HCT116 (cell line): ENCODE data around the gene PLA2G5. TPM values are rescaled to one million over a fixed set of nuclear protein-coding genes. Genes with fewer than 3 reads are reported as not detected.

ENCODE experiments used
- ATAC-seq: fragments of 200-7000 bp; cut with Tn5 transposase; 2 replicates; pipeline ENCODE4 v1.9.1; 2020; ENCODE audit warnings: mild to moderate bottlenecking, moderate library complexity
- BruUV-seq: library from RNA; stranded (reverse); fragments of 400-500 nt; replicated peaks from 2 replicates; lab custom pipeline; 2021; lab: Mats Ljungman, UMichigan
- CTCF ChIA-PET: fragments of 300-600 bp; sonication (Branson Sonifier 250); formaldehyde crosslinking; loops from one replicate; lab custom pipeline; 2021; ENCODE audit warnings: antibody characterized with exemption; lab: Charles Lee
- POLR2A ChIA-PET: fragments of 300-600, 350-600 bp; sonication (Branson Sonifier 250); formaldehyde crosslinking; loops from one replicate; lab custom pipeline; 2021; ENCODE audit warnings: antibody characterized with exemption; lab: Charles Lee
- RAD21 ChIA-PET, 2 experiments: fragments of 300-600 bp; sonication (Branson Sonifier 250); formaldehyde crosslinking; loops; one replicate each; lab custom pipeline; 2023; ENCODE audit warnings: low total read pairs in 2 of 2; ENCODE audit not compliant: uncharacterized antibody in 2 of 2, unreplicated experiment in 2 of 2, low non-redundant PET in 1 of 2; lab: Charles Lee
- DNase-seq: peaks from one replicate; pipeline ENCODE4 v3.0.0-alpha.2; 2010; ENCODE audit warnings: low read depth, low spot score
- H2AFZ ChIP-seq: fragments of 200-600 bp; shearing (Covaris generic), sonication (generic); 2 replicates; pipeline ENCODE4 v1.6.1; 2017; ENCODE audit warnings: low read depth, mixed run types, mixed read lengths, antibody characterized with exemption, low read length; ENCODE audit not compliant: poor library complexity, severe bottlenecking
- H3K27ac ChIP-seq: 2 replicates; pipeline ENCODE4 v1.5.1; 2012; ENCODE audit warnings: low read depth, low read length
- H3K27me3 ChIP-seq: fragments of 200-600 bp; sonication (generic); 2 replicates; pipeline ENCODE4 v1.6.1; 2016; ENCODE audit warnings: mixed run types, low read length, mixed read lengths; ENCODE audit not compliant: insufficient read depth
- H3K36me3 ChIP-seq, 2 experiments: fragments of 200-500 bp in 1 of 2; fragments of 200-600 bp in 1 of 2; sonication (Bioruptor generic) in 1 of 2; sonication (generic) in 1 of 2; 2 replicates each; pipeline versions ENCODE4 v1.5.1 to v1.6.1; 2014 to 2016; ENCODE audit warnings: low read length in 2 of 2, inconsistent platforms in 1 of 2, mixed read lengths in 1 of 2, mixed run types in 1 of 2; ENCODE audit not compliant: insufficient read depth in 2 of 2, control insufficient read depth in 1 of 2
- H3K4me1 ChIP-seq, 2 experiments: fragments of 200-600 bp in 1 of 2; sonication (generic) in 1 of 2; 2 replicates each; pipeline versions ENCODE4 v1.5.1 to v1.6.1; 2012 to 2017; ENCODE audit warnings: low read length in 2 of 2, inconsistent platforms in 1 of 2, mild to moderate bottlenecking in 1 of 2, mixed read lengths in 1 of 2, mixed run types in 1 of 2, moderate library complexity in 1 of 2; ENCODE audit not compliant: insufficient read depth in 2 of 2, control insufficient read depth in 1 of 2
- H3K4me2 ChIP-seq: fragments of 200-600 bp; sonication (generic); 2 replicates; pipeline ENCODE4 v1.6.1; 2017; ENCODE audit warnings: mixed run types, low read length, mixed read lengths
- H3K4me3 ChIP-seq, 2 experiments: fragments of 200-600 bp in 1 of 2; sonication (generic) in 1 of 2; replicated peaks in 1 of 2; 2 replicates each; pipeline ENCODE4 v1.5.1; 2011 to 2016; ENCODE audit warnings: low read length in 2 of 2, control low read depth in 1 of 2, low read depth in 1 of 2, mild to moderate bottlenecking in 1 of 2, mixed read lengths in 1 of 2, mixed run types in 1 of 2
- H3K79me2 ChIP-seq: fragments of 200-600 bp; sonication (generic); 2 replicates; pipeline ENCODE4 v1.6.1; 2017; ENCODE audit warnings: mild to moderate bottlenecking, mixed run types, low read length, moderate library complexity, mixed read lengths; ENCODE audit not compliant: insufficient read depth
- H3K9ac ChIP-seq: fragments of 200-600 bp; sonication (generic); 2 replicates; pipeline ENCODE4 v1.6.1; 2016; ENCODE audit warnings: low read length, mixed read lengths
- H3K9me2 ChIP-seq: fragments of 200-600 bp; sonication (generic), shearing (Covaris generic); 2 replicates; pipeline ENCODE4 v1.6.1; 2017; ENCODE audit warnings: mixed run types, mild to moderate bottlenecking, moderate library complexity; ENCODE audit not compliant: insufficient read depth
- H3K9me3 ChIP-seq, 2 experiments: fragments of 200-500 bp in 1 of 2; fragments of 200-600 bp in 1 of 2; sonication (Bioruptor generic) in 1 of 2; sonication (generic) in 1 of 2; 2 replicates each; pipeline ENCODE4 v1.6.1; 2014 to 2017; ENCODE audit warnings: low read length in 2 of 2, mixed read lengths in 2 of 2, inconsistent platforms in 1 of 2, low read depth in 1 of 2, mild to moderate bottlenecking in 1 of 2, mixed run types in 1 of 2, moderate library complexity in 1 of 2; ENCODE audit not compliant: control insufficient read depth in 1 of 2, insufficient read depth in 1 of 2
- H4K20me1 ChIP-seq: fragments of 200-600 bp; sonication (generic), shearing (Covaris generic); 2 replicates; pipeline ENCODE4 v1.6.1; 2017; ENCODE audit warnings: mixed run types, mild to moderate bottlenecking, moderate library complexity; ENCODE audit not compliant: insufficient read depth
- CTCF ChIP-seq, 3 experiments: fragments of 200-600 bp in 1 of 3; sonication (generic) in 1 of 3; IDR thresholded peaks in 2 of 3; conservative IDR thresholded peaks in 1 of 3; 2 replicates each; pipeline ENCODE4 v1.5.1; 2012 to 2017; ENCODE audit warnings: low read depth in 2 of 3, low read length in 2 of 3, antibody characterized with exemption in 1 of 3, borderline replicate concordance in 1 of 3, control low read depth in 1 of 3, mild to moderate bottlenecking in 1 of 3, mixed read lengths in 1 of 3, mixed run types in 1 of 3, moderate library complexity in 1 of 3; ENCODE audit not compliant: insufficient read depth in 1 of 3
- ELF1 ChIP-seq: IDR thresholded peaks from 2 replicates; pipeline ENCODE4 v1.6.1; 2012; ENCODE audit warnings: low read depth, borderline replicate concordance
- EZH2 ChIP-seq: fragments of 200-600 bp; sonication (generic); IDR thresholded peaks from 2 replicates; pipeline ENCODE4 v1.6.1; 2017; ENCODE audit warnings: antibody characterized with exemption, mixed run types
- EZH2phosphoT487 ChIP-seq: fragments of 200-600 bp; IDR thresholded peaks from 2 replicates; pipeline ENCODE4 v1.6.1; 2018; ENCODE audit warnings: antibody characterized with exemption, borderline replicate concordance
- FOSL1 ChIP-seq: IDR thresholded peaks from 2 replicates; pipeline ENCODE4 v1.6.1; 2012; ENCODE audit warnings: low read depth
- MAX ChIP-seq: IDR thresholded peaks from 2 replicates; pipeline ENCODE4 v1.6.1; 2012
- POLR2A ChIP-seq: IDR thresholded peaks from 2 replicates; pipeline ENCODE4 v1.7.0; 2011; ENCODE audit warnings: borderline replicate concordance; ENCODE audit not compliant: insufficient read depth, insufficient read length; ENCODE audit errors: extremely low read depth
- RAD21 ChIP-seq: IDR thresholded peaks from 2 replicates; pipeline ENCODE4 v1.6.1; 2012; ENCODE audit warnings: low read depth, mild to moderate bottlenecking
- REST ChIP-seq: IDR thresholded peaks from 2 replicates; pipeline ENCODE4 v1.6.1; 2012; ENCODE audit warnings: low read depth
- SIN3A ChIP-seq: IDR thresholded peaks from 2 replicates; pipeline ENCODE4 v1.6.1; 2012; ENCODE audit warnings: low read depth
- SRF ChIP-seq: IDR thresholded peaks from 2 replicates; pipeline ENCODE4 v1.6.1; 2012; ENCODE audit warnings: low read depth
- intact Hi-C: fragments of 100-400 bp; cut with micrococcal nuclease; formaldehyde crosslinking; loops from 2 replicates; pipeline ENCODE4 v1.10.0; 2022
- total RNA-seq: library from RNA; stranded (reverse); gene quantifications from one replicate; pipeline ENCODE4 v1.2.1, GENCODE V29; 2021; ENCODE audit not compliant: unreplicated experiment
- TF ChIP-seq, protein P1 (sequence below): IDR thresholded peaks from 2 replicates; pipeline ENCODE4 v1.6.1; 2012

The PLA2G5 gene
- total RNA-seq, 1 experiment from 2014 or later: not detected

- Histone ChIP-seq H3K4me2 (no peak overlapping the region), H3K27ac (no peak overlapping the region), H3K79me2 (no peaks in the 10 kb centered on the region), H3K9ac (no peak overlapping the region), H3K9me3 (no peaks in the 10 kb centered on the region), H3K4me3 (no peak overlapping the region), H3K36me3 (no peaks in the 10 kb centered on the region), H4K20me1 (no peaks in the 10 kb centered on the region), H2AFZ (no peak overlapping the region), H3K27me3 (no peaks in the 10 kb centered on the region), H3K4me1 (peaks cover 0 to 8% of the 10 kb centered on the region in 2 experiments; a peak in 2 of 4 replicates), H3K9me2 (no peaks in the 10 kb centered on the region)
- POLR2A ChIA-PET: no interaction called here
- CTCF ChIA-PET: no interaction called here
- intact Hi-C loops: no loop called here
- RAD21 ChIA-PET: no interaction called here
- DNase-seq (no peak), ATAC-seq (no peak)
- no peak for TF ChIP-seq SIN3A
- no peak for TF ChIP-seq MAX
- TF ChIP-seq REST: no peak
- TF ChIP-seq ELF1: no peak
- no peak for TF ChIP-seq EZH2phosphoT487
- no peak for TF ChIP-seq SRF
- no peak for TF ChIP-seq CTCF (IDR thresholded peaks at IDR 0.05 in 2 of 3, conservative IDR thresholded peaks at IDR 0.05 in 1 of 3; ENCODE audit: borderline replicate concordance in 1 of 3, insufficient read depth in 1 of 3, low read depth in 2 of 3, low read length in 2 of 3)
- TF ChIP-seq, protein P1, sequence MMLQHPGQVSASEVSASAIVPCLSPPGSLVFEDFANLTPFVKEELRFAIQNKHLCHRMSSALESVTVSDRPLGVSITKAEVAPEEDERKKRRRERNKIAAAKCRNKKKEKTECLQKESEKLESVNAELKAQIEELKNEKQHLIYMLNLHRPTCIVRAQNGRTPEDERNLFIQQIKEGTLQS: no peak
- no peak for TF ChIP-seq FOSL1
- no peak for TF ChIP-seq RAD21
- TF ChIP-seq EZH2: no peak
- no peak for TF ChIP-seq POLR2A
- no TSS peak for BruUV-seq
These were observed 12.0 kb upstream of the PLA2G5 start for GRCh38 chr1:20057886-20058420.
